Astrocyte (in vitro differentiated cells and primary cell): ENCODE measurements around the gene MDH1. TPM values are rescaled to one million over a fixed set of nuclear protein-coding genes. Genes with fewer than 3 reads are reported as not detected.

ENCODE experiments used
- DNase-seq: peaks from one replicate; pipeline ENCODE4 v3.0.0-alpha.2; 2010; ENCODE audit warnings: low read depth
- FAIRE-seq: peaks from 2 replicates; lab custom pipeline; 2011; peaks lifted over from hg19 to GRCh38; lab: Jason Lieb, UNC
- H2AFZ ChIP-seq: 2 replicates; pipeline ENCODE4 v1.6.0; 2012; ENCODE audit warnings: low read depth, low read length, inconsistent platforms
- H3K27ac ChIP-seq: 2 replicates; pipeline ENCODE4 v1.5.1; 2011; ENCODE audit warnings: low read depth, low read length, inconsistent platforms
- H3K27me3 ChIP-seq: 2 replicates; pipeline ENCODE4 v1.6.0; 2011; ENCODE audit warnings: low read length, inconsistent platforms; ENCODE audit not compliant: insufficient read depth
- H3K36me3 ChIP-seq: 2 replicates; pipeline ENCODE4 v1.5.1; 2011; ENCODE audit warnings: low read length, inconsistent platforms; ENCODE audit not compliant: insufficient read depth
- H3K4me1 ChIP-seq: 2 replicates; pipeline ENCODE4 v1.5.1; 2011; ENCODE audit warnings: low read length, inconsistent platforms; ENCODE audit not compliant: insufficient read depth
- H3K4me2 ChIP-seq: 2 replicates; pipeline ENCODE4 v1.6.0; 2012; ENCODE audit warnings: low read length, inconsistent platforms
- H3K4me3 ChIP-seq: 2 replicates; pipeline ENCODE4 v1.5.1; 2011; ENCODE audit warnings: low read depth, mild to moderate bottlenecking, low read length, inconsistent platforms; ENCODE audit not compliant: insufficient read depth
- H3K79me2 ChIP-seq: 2 replicates; pipeline ENCODE4 v1.6.0; 2012; ENCODE audit warnings: mild to moderate bottlenecking, low read length, inconsistent platforms; ENCODE audit not compliant: insufficient read depth
- H3K9ac ChIP-seq: 2 replicates; pipeline ENCODE4 v1.6.0; 2012; ENCODE audit warnings: mild to moderate bottlenecking, low read length, inconsistent platforms
- H3K9me3 ChIP-seq: 2 replicates; pipeline ENCODE4 v1.5.1; 2012; ENCODE audit warnings: low read depth, mild to moderate bottlenecking, low read length, inconsistent platforms; ENCODE audit not compliant: insufficient read depth
- H4K20me1 ChIP-seq: 2 replicates; pipeline ENCODE4 v1.6.0; 2012; ENCODE audit warnings: low read length, inconsistent platforms; ENCODE audit not compliant: insufficient read depth
- H3K27ac Mint-ChIP-seq: one replicate; pipeline ENCODE4 v1.8.0; 2021; ENCODE audit warnings: mild to moderate bottlenecking, mixed read lengths; ENCODE audit not compliant: unreplicated experiment
- H3K27me3 Mint-ChIP-seq: one replicate; pipeline ENCODE4 v1.8.0; 2021; ENCODE audit warnings: low read depth, mixed read lengths; ENCODE audit not compliant: unreplicated experiment
- H3K36me3 Mint-ChIP-seq: one replicate; pipeline ENCODE4 v1.8.0; 2021; ENCODE audit warnings: low read depth, mixed read lengths; ENCODE audit not compliant: unreplicated experiment
- H3K4me1 Mint-ChIP-seq: one replicate; pipeline ENCODE4 v1.8.0; 2021; ENCODE audit warnings: low read depth, mixed read lengths; ENCODE audit not compliant: unreplicated experiment
- H3K4me3 Mint-ChIP-seq: one replicate; pipeline ENCODE4 v1.8.0; 2021; ENCODE audit warnings: mild to moderate bottlenecking, moderate library complexity, mixed read lengths; ENCODE audit not compliant: unreplicated experiment
- H3K9me3 Mint-ChIP-seq: one replicate; pipeline ENCODE4 v1.8.0; 2021; ENCODE audit warnings: mild to moderate bottlenecking, mixed read lengths; ENCODE audit not compliant: unreplicated experiment
- EZH2 ChIP-seq: IDR thresholded peaks from 2 replicates; pipeline ENCODE4 v1.6.1; 2012; ENCODE audit warnings: mild to moderate bottlenecking, low read length, inconsistent platforms; ENCODE audit not compliant: insufficient read depth
- total RNA-seq: library from RNA; stranded (reverse); gene quantifications from 2 replicates; pipeline ENCODE4 v1.2.1, GENCODE V29; 2021
- TF ChIP-seq, protein P1 (sequence below): IDR thresholded peaks from 2 replicates; pipeline ENCODE4 v1.5.1; 2011; ENCODE audit warnings: low read depth, mild to moderate bottlenecking, inconsistent platforms, low read length, moderate library complexity; ENCODE audit not compliant: insufficient read depth

Gene MDH1
- total RNA-seq, 1 donor from 2014 or later: 175 TPM

GRCh38 chr2:63639344-63639743, 50.6 kb downstream of the MDH1 start:
- H3K79me2 ChIP-seq: no peaks in the 10 kb centered on the region
- no peak overlapping the region for H3K4me3 ChIP-seq
- no peaks in the 10 kb centered on the region for H3K36me3 Mint-ChIP-seq
- no peaks in the 10 kb centered on the region for H3K27me3 Mint-ChIP-seq
- no peaks in the 10 kb centered on the region for H3K27me3 ChIP-seq
- H3K36me3 ChIP-seq: no peaks in the 10 kb centered on the region
- TF ChIP-seq EZH2: no peak
- TF ChIP-seq, protein P1, sequence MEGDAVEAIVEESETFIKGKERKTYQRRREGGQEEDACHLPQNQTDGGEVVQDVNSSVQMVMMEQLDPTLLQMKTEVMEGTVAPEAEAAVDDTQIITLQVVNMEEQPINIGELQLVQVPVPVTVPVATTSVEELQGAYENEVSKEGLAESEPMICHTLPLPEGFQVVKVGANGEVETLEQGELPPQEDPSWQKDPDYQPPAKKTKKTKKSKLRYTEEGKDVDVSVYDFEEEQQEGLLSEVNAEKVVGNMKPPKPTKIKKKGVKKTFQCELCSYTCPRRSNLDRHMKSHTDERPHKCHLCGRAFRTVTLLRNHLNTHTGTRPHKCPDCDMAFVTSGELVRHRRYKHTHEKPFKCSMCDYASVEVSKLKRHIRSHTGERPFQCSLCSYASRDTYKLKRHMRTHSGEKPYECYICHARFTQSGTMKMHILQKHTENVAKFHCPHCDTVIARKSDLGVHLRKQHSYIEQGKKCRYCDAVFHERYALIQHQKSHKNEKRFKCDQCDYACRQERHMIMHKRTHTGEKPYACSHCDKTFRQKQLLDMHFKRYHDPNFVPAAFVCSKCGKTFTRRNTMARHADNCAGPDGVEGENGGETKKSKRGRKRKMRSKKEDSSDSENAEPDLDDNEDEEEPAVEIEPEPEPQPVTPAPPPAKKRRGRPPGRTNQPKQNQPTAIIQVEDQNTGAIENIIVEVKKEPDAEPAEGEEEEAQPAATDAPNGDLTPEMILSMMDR: no peak
- H3K4me3 Mint-ChIP-seq: no peak overlapping the region
- H2AFZ ChIP-seq: no peak overlapping the region
- H3K4me1 ChIP-seq: no peaks in the 10 kb centered on the region
- H3K9ac ChIP-seq: no peak overlapping the region
- DNase-seq: no peak
- no peak overlapping the region for H3K27ac Mint-ChIP-seq
- no peak overlapping the region for H3K4me2 ChIP-seq
- no peaks in the 10 kb centered on the region for H3K9me3 ChIP-seq
- H3K9me3 Mint-ChIP-seq: peaks cover 2% of the 10 kb centered on the region
- H3K27ac ChIP-seq: no peak overlapping the region
- H4K20me1 ChIP-seq: no peaks in the 10 kb centered on the region
- no peak for FAIRE-seq
- peaks cover 4% of the 10 kb centered on the region for H3K4me1 Mint-ChIP-seq

DNA sequence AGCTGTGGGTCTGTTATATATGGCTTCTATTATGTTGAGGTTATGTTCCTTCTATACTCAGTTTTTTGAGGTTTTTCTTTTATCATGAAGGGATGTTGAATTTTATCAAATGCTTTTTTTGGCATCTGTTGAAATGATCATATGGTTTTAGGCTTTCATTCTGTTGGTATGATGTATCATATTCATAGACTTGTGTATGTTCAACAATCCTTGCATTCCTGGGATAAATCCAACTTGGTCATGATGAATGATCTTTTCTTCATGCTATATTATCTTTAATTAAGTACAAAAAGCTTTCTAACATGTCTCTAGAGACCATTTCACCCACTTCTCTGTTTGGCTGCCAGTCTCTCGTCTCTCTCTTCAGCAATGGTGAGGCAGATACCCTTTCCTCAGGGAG, 54.2 kb downstream of the MDH1 start:
- Histone ChIP-seq H3K9ac (no peak overlapping the region), H3K4me2 (no peak overlapping the region), H3K79me2 (no peaks in the 10 kb centered on the region), H3K27me3 (no peaks in the 10 kb centered on the region), H4K20me1 (no peaks in the 10 kb centered on the region), H3K36me3 (no peaks in the 10 kb centered on the region), H3K4me1 (no peaks in the 10 kb centered on the region), H3K4me3 (no peak overlapping the region), H3K9me3 (no peaks in the 10 kb centered on the region), H2AFZ (no peak overlapping the region), H3K27ac (no peak overlapping the region)
- DNase-seq (no peak), FAIRE-seq (no peak)
- no peak for TF ChIP-seq EZH2
- TF ChIP-seq, protein P1: no peak
- H3K36me3 Mint-ChIP-seq: no peaks in the 10 kb centered on the region
- H3K27ac Mint-ChIP-seq: no peak overlapping the region
- H3K4me1 Mint-ChIP-seq: peaks cover 4% of the 10 kb centered on the region
- no peak overlapping the region for H3K4me3 Mint-ChIP-seq
- no peaks in the 10 kb centered on the region for H3K27me3 Mint-ChIP-seq
- H3K9me3 Mint-ChIP-seq: no peaks in the 10 kb centered on the region

- Histone ChIP-seq H3K36me3 (no peaks in the 10 kb centered on the region), H3K4me1 (no peaks in the 10 kb centered on the region), H3K27ac (no peak overlapping the region), H2AFZ (no peak overlapping the region), H3K27me3 (no peaks in the 10 kb centered on the region), H3K9me3 (no peaks in the 10 kb centered on the region), H3K4me3 (no peak overlapping the region), H3K9ac (no peak overlapping the region), H4K20me1 (no peaks in the 10 kb centered on the region), H3K79me2 (no peaks in the 10 kb centered on the region), H3K4me2 (no peak overlapping the region)
- peaks cover 4% of the 10 kb centered on the region for H3K4me1 Mint-ChIP-seq
- FAIRE-seq: peak; percentile 9
- no peak overlapping the region for H3K27ac Mint-ChIP-seq
- no peak overlapping the region for H3K4me3 Mint-ChIP-seq
- no peak for TF ChIP-seq EZH2
- TF ChIP-seq, protein P1: no peak
- H3K36me3 Mint-ChIP-seq: no peaks in the 10 kb centered on the region
- no peaks in the 10 kb centered on the region for H3K27me3 Mint-ChIP-seq
- H3K9me3 Mint-ChIP-seq: no peaks in the 10 kb centered on the region
- DNase-seq: no peak
Observed at GRCh38 chr2:63643486-63643885, 54.7 kb downstream of the MDH1 start.
